Skeletal muscle cell (primary cell): ENCODE measurements around the gene SUPT5H.
A peak's percentile ranks its signal among the peaks of the same experiment; 100 is the strongest.

Source experiments
- DNase-seq: peaks from one replicate; pipeline ENCODE4 v3.0.0-alpha.2; 2010; ENCODE audit warnings: low read depth
- H3K4me3 ChIP-seq: 2 replicates; pipeline ENCODE4 v1.5.1; 2011; ENCODE audit warnings: low read depth, mild to moderate bottlenecking, control low read depth, low read length, moderate library complexity

The SUPT5H gene

GRCh38 chr19:39481676-39482075 is 36.3 kb downstream of the SUPT5H start:
- no peak for DNase-seq
- H3K4me3 ChIP-seq: peak overlapping the region; percentile 100

DNA sequence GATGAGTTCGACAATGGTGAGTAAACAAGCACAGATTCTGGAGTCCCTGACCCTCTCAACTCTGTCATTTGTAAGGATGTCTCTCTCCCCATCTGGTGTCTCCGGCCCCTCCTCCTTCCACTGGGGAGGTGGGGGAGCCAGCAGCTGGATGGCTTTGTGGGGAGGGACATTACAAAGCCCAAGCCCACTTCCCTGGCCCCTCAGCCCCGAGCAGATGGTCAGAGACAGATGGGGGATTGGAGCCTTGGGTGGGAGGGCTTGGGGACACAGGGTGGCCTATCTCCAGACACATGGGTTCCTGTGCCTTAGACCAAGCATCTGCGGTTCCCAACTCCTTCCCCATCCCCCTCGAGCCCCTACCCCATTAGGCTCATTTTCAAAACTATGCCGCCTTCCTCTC is 37.8 kb downstream of the SUPT5H start:
- no peak for DNase-seq

GRCh38 chr19:39489756-39490155 is 44.4 kb downstream of the SUPT5H start:
- DNase-seq: no peak
- no peak overlapping the region for H3K4me3 ChIP-seq

More for the DNA sequence above, 37.8 kb downstream of the SUPT5H start:
- no peak overlapping the region for H3K4me3 ChIP-seq

DNA sequence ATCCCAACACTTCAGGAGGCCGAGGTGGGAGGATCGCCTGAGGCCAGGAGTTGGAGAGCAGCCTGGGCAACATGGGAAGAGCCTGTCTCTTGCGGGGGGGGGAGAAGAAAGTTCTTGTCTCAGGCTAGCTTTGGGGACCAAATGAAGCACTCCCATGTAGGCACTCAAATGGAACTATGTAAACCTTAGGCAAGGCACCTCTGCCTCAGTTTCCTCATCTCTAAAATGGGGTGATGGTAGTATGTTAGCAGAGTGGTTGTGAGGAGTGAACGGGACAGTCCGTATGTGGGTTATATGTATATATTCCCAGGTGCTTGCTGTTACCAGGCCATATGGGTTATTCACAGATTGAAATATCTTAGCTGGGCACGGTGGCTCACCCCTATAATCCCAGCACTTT is 46.8 kb downstream of the SUPT5H start:
- no peak for DNase-seq
- H3K4me3 ChIP-seq: no peak overlapping the region

- H3K4me3 ChIP-seq: no peak overlapping the region
- no peak for DNase-seq
Observed at GRCh38 chr19:39492788-39493187, 47.4 kb downstream of the SUPT5H start.

- H3K4me3 ChIP-seq: no peak overlapping the region
Observed at GRCh38 chr19:39494661-39495060, 49.3 kb downstream of the SUPT5H start.

GRCh38 chr19:39496063-39496462 is 50.7 kb downstream of the SUPT5H start:
- no peak overlapping the region for H3K4me3 ChIP-seq
- no peak for DNase-seq

More at GRCh38 chr19:39494661-39495060, 49.3 kb downstream of the SUPT5H start:
- DNase-seq: no peak

DNA sequence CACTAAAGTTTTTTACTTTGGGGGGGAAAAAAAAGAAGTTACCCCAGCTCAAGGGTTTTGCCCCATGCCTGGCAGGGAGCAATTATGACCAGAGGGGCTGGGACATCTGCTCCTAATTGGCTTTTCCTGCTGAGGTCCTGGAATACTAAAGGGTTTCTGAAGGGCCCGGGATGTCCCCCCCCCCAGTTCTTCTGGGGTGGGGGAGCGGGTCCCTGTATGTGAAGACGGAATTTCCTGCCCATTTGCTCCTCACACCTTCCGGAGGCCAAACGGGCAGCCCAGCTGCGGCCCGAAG is 52.3 kb downstream of the SUPT5H start:
- H3K4me3 ChIP-seq: peak overlapping the region; percentile 23
- no peak for DNase-seq

DNA sequence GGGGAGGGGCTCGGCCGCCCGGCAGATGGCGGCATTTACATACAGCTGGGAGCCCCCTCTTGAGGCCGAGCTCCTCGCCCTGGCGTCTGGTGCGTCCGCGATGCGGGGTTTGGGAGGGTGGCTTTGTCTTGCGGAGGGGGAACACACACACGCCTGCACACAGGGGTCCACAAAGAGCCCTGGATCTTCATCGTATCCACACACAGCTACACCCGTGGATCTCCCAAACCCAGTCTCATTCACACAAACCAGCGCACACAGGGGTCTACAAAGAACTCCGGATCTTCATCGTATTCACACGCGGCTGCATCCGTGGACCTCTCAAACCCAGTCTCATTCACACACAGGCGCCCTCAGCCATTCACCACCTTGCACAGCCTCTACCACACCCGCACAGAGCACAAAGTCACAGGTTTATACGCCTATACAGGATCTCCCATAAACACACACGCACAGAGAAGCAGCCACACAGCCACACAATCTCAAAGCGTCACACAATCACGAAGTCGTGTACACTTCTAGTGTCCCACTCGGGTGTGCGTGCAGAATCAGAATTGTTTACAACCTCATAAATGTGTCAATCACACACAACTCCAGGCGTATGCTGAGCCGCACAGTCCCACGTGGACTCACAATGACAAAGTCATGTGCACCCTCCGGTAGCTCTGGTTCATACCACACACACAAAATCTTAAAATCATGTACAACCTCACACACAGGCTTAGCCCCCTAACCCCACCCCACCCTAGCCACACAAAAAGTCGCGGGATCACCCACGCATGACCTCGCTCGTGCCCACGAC is 52.8 kb downstream of the SUPT5H start:
- DNase-seq: no peak

DNA sequence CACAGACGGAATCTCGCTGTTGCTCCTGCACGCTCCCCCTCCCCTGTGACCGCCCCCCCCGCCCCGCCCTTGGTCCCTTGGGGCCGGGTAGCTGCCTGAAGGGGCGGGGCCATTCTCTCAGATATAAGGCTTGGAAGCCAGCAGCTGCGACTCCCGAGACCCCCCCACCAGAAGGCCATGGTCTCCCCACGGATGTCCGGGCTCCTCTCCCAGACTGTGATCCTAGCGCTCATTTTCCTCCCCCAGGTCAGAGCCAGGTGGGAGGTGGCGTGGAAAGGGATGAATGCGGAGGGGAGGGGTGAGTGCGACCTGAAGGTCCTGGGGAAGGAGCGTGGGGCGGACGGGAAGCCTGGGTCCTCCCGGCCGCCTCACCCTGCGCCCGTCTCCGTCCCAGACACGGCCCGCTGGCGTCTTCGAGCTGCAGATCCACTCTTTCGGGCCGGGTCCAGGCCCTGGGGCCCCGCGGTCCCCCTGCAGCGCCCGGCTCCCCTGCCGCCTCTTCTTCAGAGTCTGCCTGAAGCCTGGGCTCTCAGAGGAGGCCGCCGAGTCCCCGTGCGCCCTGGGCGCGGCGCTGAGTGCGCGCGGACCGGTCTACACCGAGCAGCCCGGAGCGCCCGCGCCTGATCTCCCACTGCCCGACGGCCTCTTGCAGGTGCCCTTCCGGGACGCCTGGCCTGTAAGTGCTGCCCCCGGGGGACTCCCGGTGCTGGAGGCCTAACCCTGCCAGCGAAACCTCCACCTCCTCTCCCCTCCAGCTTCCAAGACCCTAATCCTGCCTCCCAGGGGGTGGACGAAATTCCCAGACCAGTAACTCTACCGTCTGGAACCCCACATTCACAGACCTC is 53.6 kb downstream of the SUPT5H start, which contains the start of gene DLL3:
TSS of gene DLL3 (plus strand) at position 150 of the 845 bp plus-strand sequence. CDS start at position 178, 28 bp downstream.
- H3K4me3 ChIP-seq: peak within 1 kb of the TSS; percentile 23
- DNase-seq: no peak

More for the DNA sequence above, 52.8 kb downstream of the SUPT5H start:
- H3K4me3 ChIP-seq: peak overlapping the region; percentile 23

DNA sequence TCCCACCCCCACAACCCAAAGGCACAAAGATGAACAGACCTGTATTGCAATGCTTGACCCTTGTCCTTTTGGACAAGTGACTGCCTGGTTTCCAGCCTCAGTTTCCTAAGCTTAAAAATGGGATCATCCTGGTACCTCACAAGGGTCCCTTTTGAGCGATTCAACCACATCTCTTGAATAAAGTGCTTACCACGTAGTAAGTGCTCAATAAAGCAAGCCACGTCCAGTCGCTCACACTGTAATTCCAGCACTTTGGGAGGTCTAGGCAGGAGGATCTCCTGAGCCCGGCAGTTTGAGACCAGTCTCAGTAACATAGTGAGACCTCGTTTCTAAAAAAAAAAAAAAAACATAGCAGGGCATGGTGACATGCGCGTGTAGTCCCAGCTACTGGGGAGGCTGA is 54.5 kb downstream of the SUPT5H start:
- no peak overlapping the region for H3K4me3 ChIP-seq
- no peak for DNase-seq

DNA sequence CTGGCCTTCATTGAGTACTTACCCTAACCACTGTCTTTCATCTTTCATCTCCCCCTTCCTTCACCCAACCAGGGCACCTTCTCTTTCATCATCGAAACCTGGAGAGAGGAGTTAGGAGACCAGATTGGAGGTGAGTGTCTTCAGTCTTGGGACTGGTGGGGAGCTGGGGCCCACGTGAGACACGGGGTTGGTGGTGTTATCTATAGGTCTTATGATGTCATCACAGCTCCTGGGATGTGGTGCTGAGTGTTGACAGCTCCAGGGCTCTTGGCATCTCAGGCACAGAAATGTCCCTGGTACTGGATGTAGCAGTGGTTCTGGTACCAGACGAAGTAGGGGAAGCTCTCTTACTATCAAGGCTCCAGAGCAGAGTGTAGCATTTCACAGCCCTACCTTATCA is 55.2 kb downstream of the SUPT5H start:
- H3K4me3 ChIP-seq: no peak overlapping the region
- DNase-seq: no peak

GRCh38 chr19:39501340-39501739 is 56.0 kb downstream of the SUPT5H start:
- H3K4me3 ChIP-seq: no peak overlapping the region
- DNase-seq: no peak

DNA sequence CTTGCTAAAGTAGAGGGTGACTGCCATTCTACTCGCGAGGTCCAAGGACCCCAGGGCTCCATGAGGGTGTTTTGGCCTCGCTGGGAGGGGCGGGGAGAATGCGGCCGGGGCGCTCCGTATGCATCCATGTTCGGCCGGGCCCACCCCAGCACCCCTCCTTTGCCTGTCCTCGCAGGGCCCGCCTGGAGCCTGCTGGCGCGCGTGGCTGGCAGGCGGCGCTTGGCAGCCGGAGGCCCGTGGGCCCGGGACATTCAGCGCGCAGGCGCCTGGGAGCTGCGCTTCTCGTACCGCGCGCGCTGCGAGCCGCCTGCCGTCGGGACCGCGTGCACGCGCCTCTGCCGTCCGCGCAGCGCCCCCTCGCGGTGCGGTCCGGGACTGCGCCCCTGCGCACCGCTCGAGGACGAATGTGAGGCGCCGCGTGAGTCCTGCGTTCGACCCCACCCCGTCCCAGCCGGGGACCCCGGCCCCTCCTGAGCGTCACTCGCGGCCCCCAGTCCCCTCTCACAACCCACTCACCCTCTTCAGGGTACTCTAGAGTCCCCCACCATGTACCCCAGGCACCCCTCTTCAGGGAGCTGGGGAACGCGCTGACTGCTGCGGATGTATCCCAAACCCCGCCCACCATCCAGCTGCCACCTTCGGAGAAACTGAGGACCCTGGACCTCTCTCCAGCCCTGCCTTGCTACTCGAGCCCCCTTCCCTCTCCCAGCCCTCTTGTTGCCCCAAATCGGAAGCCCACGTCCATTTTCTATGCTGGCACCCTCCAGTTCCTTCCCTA is 57.4 kb downstream of the SUPT5H start:
- H3K4me3 ChIP-seq: no peak overlapping the region
- no peak for DNase-seq

DNA sequence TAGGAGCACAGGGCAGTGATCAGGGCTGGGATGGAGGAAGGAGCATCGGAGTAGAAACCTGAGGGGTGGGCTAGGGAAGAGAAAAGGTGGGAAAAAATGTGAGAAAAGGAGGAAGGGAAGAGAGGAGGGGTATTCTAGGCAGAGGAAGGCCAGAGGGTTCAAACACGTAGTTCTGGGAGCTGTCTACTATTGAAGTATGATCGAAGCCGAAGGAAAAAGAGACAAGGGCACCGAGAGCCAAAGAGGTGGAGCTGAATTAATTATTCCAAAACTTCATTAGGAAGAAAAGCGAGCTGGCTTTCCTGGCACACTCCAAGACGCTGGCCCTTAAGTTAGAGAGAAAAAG is 61.2 kb downstream of the SUPT5H start:
- DNase-seq: no peak
- H3K4me3 ChIP-seq: peak overlapping the region; percentile 71

- DNase-seq: peak; percentile 27
- peak overlapping the region; percentile 71 for H3K4me3 ChIP-seq
Observed at GRCh38 chr19:39506944-39507714, 61.7 kb downstream of the SUPT5H start.

- H3K4me3 ChIP-seq: peak overlapping the region; percentile 71
- no peak for DNase-seq
Observed at GRCh38 chr19:39507715-39508364, 62.5 kb downstream of the SUPT5H start.

GRCh38 chr19:39508629-39509028 is 63.2 kb downstream of the SUPT5H start:
- no peak for DNase-seq
- no peak overlapping the region for H3K4me3 ChIP-seq

- no peak overlapping the region for H3K4me3 ChIP-seq
- DNase-seq: no peak
Observed at GRCh38 chr19:39509233-39509632, 63.9 kb downstream of the SUPT5H start.
